Prostate gland (tissue), 2 donors: ENCODE measurements around the gene MYL9.

Source experiments
- POLR2A ChIP-seq: fragments of 450-650 bp; IDR thresholded peaks from one replicate; pipeline ENCODE4 v1.6.1; 2016; ENCODE audit warnings: antibody characterized with exemption, mild to moderate bottlenecking
- TF ChIP-seq, protein P1 (sequence below), 4 experiments: fragments of 200-600 bp in 2 of 4; fragments of 450-650 bp in 2 of 4; sonication (generic) in 2 of 4; IDR thresholded peaks; 1 replicate in 3 of 4; 2 replicates in 1 of 4; pipeline ENCODE4 v1.5.1; 2016 to 2019; ENCODE audit warnings: antibody characterized with exemption in 4 of 4, mild to moderate bottlenecking in 2 of 4, moderate library complexity in 2 of 4

DNA sequence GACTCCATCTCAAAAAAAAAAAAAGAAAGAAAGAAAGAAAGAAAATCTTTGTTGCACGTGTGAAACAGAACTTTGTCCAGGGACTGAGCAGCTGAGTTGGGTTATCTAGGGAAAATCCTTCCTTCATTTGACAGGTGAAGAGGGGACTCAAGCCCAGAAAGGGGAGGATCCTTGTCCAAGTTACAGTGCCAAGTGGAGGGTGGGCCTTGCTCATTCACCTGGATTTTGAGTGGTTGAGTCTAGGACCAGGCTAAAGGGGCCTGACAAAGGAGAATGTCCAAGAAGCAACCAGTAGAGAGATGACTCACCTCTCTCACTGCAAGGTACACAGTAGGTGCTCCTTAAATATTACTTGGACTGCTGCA is 34.7 kb downstream of the MYL9 start:
- TF ChIP-seq, protein P1, sequence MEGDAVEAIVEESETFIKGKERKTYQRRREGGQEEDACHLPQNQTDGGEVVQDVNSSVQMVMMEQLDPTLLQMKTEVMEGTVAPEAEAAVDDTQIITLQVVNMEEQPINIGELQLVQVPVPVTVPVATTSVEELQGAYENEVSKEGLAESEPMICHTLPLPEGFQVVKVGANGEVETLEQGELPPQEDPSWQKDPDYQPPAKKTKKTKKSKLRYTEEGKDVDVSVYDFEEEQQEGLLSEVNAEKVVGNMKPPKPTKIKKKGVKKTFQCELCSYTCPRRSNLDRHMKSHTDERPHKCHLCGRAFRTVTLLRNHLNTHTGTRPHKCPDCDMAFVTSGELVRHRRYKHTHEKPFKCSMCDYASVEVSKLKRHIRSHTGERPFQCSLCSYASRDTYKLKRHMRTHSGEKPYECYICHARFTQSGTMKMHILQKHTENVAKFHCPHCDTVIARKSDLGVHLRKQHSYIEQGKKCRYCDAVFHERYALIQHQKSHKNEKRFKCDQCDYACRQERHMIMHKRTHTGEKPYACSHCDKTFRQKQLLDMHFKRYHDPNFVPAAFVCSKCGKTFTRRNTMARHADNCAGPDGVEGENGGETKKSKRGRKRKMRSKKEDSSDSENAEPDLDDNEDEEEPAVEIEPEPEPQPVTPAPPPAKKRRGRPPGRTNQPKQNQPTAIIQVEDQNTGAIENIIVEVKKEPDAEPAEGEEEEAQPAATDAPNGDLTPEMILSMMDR (IDR thresholded peaks at IDR 0.05) = no peak
- no peak for TF ChIP-seq POLR2A
